Activated B cell treated with CpG ODN at 0.5 μM for 24 hours (primary cell): ENCODE measurements around the gene DPH7. TPM values are rescaled to one million over a fixed set of nuclear protein-coding genes. Genes with fewer than 3 reads are reported as not detected.

ENCODE experiments used
- ATAC-seq: fragments of 200-7000 bp; cut with Tn5 transposase; one replicate; pipeline ENCODE4 v1.10.0; 2021; ENCODE audit warnings: low read depth, mild to moderate bottlenecking, moderate library complexity
- CTCF ChIA-PET: fragments of 350-600 bp; sonication (Branson Sonifier 250); formaldehyde crosslinking; loops from one replicate; lab custom pipeline; 2021; ENCODE audit warnings: antibody characterized with exemption; lab: Charles Lee
- POLR2A ChIA-PET: fragments of 350-600 bp; sonication (Branson Sonifier 250); formaldehyde crosslinking; loops from one replicate; lab custom pipeline; 2021; ENCODE audit warnings: antibody characterized with exemption; lab: Charles Lee
- DNase-seq: peaks from one replicate; pipeline ENCODE4 v3.0.0; 2022
- H3K27ac Mint-ChIP-seq: one replicate; pipeline ENCODE4 v1.8.0; 2020; ENCODE audit warnings: mixed read lengths
- H3K27me3 Mint-ChIP-seq: one replicate; pipeline ENCODE4 v1.8.0; 2021; ENCODE audit warnings: mixed read lengths
- H3K36me3 Mint-ChIP-seq: one replicate; pipeline ENCODE4 v1.8.0; 2021; ENCODE audit warnings: low read depth, mixed read lengths
- H3K4me1 Mint-ChIP-seq: one replicate; pipeline ENCODE4 v1.8.0; 2021; ENCODE audit warnings: mixed read lengths
- H3K4me3 Mint-ChIP-seq: one replicate; pipeline ENCODE4 v1.8.0; 2020; ENCODE audit warnings: mild to moderate bottlenecking, mixed read lengths
- H3K9me3 Mint-ChIP-seq: one replicate; pipeline ENCODE4 v1.8.0; 2020; ENCODE audit warnings: mixed read lengths
- intact Hi-C: fragments of 100-400 bp; cut with micrococcal nuclease; formaldehyde crosslinking; loops from one replicate; pipeline ENCODE4 v1.15.1; 2024
- total RNA-seq: library from RNA; stranded (reverse); gene quantifications from 2 replicates; pipeline ENCODE4 v1.2.3, GENCODE V29; 2022
- TF ChIP-seq, protein P1 (sequence below): fragments of 200-600 bp; IDR thresholded peaks from one replicate; pipeline ENCODE4 v1.8.0; 2022; ENCODE audit warnings: antibody characterized with exemption, mild to moderate bottlenecking

The DPH7 gene
- total RNA-seq, 1 donor from 2014 or later: 43.0 TPM

DNA sequence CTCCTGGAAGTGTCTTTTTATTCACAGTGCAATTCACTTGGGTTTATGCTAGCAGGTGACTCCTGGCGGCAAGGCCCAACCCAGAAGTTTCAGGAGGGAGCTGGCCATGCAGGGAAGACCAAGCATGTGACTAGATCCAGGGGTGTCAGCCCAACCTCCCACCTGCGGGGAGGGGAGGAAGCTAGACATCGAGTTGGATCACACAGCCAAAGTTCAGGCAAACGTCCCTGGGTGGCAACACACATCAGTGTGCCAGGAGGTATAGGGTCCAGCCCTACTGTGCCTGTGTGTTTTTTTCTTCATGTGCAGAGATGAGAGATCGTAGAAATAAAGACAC is 53.8 kb downstream of the DPH7 start:
- POLR2A ChIA-PET: no interaction called here
- Mint-ChIP-seq H3K27me3 (no peaks in the 10 kb centered on the region), H3K9me3 (no peaks in the 10 kb centered on the region), H3K4me3 (no peak overlapping the region), H3K36me3 (no peaks in the 10 kb centered on the region), H3K27ac (no peak overlapping the region), H3K4me1 (peaks cover 7% of the 10 kb centered on the region)
- intact Hi-C loops: loop anchor here (5.0 kb wide), 1 partner anchor 228 kb away; no protein-coding TSS in a partner anchor
- TF ChIP-seq, protein P1, sequence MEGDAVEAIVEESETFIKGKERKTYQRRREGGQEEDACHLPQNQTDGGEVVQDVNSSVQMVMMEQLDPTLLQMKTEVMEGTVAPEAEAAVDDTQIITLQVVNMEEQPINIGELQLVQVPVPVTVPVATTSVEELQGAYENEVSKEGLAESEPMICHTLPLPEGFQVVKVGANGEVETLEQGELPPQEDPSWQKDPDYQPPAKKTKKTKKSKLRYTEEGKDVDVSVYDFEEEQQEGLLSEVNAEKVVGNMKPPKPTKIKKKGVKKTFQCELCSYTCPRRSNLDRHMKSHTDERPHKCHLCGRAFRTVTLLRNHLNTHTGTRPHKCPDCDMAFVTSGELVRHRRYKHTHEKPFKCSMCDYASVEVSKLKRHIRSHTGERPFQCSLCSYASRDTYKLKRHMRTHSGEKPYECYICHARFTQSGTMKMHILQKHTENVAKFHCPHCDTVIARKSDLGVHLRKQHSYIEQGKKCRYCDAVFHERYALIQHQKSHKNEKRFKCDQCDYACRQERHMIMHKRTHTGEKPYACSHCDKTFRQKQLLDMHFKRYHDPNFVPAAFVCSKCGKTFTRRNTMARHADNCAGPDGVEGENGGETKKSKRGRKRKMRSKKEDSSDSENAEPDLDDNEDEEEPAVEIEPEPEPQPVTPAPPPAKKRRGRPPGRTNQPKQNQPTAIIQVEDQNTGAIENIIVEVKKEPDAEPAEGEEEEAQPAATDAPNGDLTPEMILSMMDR: no peak
- no peak for ATAC-seq
- DNase-seq: no peak
- CTCF ChIA-PET: interaction anchor here (1.6 kb wide), 1 partner anchor 238 kb away, joined by 5 read pairs; no protein-coding TSS in a partner anchor

DNA sequence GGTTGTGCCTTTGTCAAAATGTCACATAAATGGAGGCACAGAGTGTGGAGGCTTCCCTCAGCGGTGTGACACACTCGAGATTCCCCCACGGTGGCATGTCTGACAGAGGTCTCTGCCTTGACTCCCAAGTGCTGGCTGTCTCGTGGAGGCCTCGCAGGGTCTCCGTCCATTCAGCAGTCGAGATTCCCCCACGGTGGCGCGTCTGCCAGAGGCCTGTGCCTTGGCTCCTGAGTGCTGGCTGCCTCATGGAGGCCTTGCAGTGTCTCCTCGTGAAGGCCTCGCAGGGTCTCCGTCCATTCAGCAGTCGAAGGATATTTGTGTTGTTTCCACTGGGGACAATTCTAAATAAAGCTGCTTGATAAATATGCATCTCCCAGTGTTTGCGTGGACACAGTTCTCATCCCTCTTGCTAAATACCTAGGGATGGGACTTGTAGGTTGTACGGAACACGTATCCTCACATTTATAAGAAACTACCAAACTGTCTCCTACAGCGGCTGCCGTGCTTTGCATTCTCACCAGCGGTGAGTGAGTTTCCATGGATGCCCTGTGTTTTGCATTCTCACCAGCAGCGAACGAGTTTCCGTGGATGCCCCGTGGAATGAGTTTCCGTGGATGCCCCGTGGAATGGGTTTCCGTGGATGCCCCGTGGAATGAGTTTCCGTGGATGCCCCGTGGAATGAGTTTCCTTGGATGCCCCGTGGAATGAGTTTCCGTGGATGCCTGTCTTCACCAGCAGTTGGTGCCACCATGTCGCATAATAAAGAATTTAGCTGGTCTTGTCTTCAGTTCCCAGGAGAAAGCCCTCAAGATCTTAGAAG is 54.4 kb downstream of the DPH7 start:
- TF ChIP-seq, protein P1: no peak
- ChIA-PET CTCF (interaction anchor here (1.6 kb wide), 1 partner anchor 238 kb away, joined by 5 read pairs; no protein-coding TSS in a partner anchor), POLR2A (no interaction called here)
- Mint-ChIP-seq H3K27ac (no peak overlapping the region), H3K4me1 (peaks cover 7% of the 10 kb centered on the region), H3K27me3 (no peaks in the 10 kb centered on the region), H3K9me3 (no peaks in the 10 kb centered on the region), H3K4me3 (no peak overlapping the region), H3K36me3 (no peaks in the 10 kb centered on the region)
- DNase-seq (no peak), ATAC-seq (no peak)
- intact Hi-C loops: no loop called here

DNA sequence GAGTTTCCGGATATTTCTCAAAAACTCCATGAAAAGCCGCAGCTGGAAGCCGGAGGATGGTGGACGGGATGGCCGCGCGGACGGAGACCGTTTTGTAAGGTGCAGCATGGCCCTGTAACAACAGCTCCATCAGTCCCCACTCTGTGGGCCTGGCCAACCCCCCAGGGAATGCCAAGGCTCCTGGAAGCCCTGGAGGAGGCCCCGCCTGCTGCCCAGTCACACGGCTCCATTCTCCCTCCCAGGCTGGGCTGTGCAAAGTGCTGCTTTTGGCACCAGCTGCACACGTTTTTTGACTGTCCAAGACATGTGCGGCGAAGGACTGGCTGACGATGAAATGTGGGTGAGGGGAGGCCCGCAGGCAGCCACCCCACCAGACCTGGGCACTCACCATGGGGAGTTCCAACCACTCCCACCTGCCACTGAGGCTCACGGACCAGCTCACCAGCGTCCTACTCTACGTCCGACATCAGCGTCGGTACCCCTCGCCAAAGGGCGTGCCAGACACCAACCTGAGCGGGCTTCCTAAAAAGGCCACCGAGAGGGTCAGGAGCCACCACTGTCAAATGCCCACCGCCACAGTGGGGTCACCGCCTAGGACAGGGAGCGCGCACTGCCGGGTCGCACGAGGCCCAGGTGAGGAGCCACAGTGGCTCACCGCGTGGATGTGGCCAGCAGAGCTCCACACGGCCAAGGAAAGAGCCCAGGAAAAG is 55.8 kb downstream of the DPH7 start:
- H3K9me3 Mint-ChIP-seq: no peaks in the 10 kb centered on the region
- H3K36me3 Mint-ChIP-seq: no peaks in the 10 kb centered on the region
- intact Hi-C loops: no loop called here
- H3K4me3 Mint-ChIP-seq: no peak overlapping the region
- no peak overlapping the region for H3K27ac Mint-ChIP-seq
- POLR2A ChIA-PET: no interaction called here
- no peak for ATAC-seq
- CTCF ChIA-PET: no interaction called here
- H3K27me3 Mint-ChIP-seq: no peaks in the 10 kb centered on the region
- no peak for DNase-seq
- TF ChIP-seq, protein P1: no peak
- H3K4me1 Mint-ChIP-seq: peaks cover 7% of the 10 kb centered on the region

DNA sequence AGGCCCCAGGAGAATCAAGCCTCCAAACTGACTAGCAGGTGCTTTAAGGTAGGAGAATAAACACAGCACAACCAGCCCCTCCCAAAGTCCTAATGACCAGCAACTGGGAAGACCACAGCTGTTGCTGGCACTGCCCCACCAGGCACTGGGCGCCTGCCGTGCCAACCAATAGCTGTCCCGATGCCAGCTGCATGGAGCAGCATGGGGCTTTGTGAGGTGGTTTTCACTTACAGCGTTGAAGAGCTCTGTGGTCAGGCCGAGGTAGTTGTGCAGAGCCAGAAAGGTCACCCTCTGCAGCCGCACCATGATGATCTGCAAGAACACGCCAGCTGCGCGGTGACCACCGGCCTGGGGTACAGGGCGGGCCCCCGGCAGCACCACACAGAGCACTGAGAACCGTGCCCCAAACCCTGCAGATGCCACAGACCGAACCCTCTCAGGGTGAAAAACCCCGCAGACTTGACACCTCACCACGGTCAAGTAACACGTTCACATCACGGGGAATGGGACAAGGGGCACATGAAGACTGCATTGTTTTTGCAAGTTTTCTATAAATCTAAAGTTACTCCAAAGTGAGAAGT is 57.2 kb downstream of the DPH7 start:
- Mint-ChIP-seq H3K27me3 (no peaks in the 10 kb centered on the region), H3K9me3 (no peaks in the 10 kb centered on the region), H3K4me1 (peaks cover 7% of the 10 kb centered on the region), H3K27ac (no peak overlapping the region), H3K4me3 (no peak overlapping the region), H3K36me3 (no peaks in the 10 kb centered on the region)
- intact Hi-C loops: no loop called here
- ATAC-seq (no peak), DNase-seq (no peak)
- POLR2A ChIA-PET: no interaction called here
- TF ChIP-seq, protein P1: no peak
- CTCF ChIA-PET: no interaction called here
